Prostate gland (tissue), 2 donors: Measurements from ENCODE around the gene ADRB1. TPM values are rescaled to one million over a fixed set of nuclear protein-coding genes. Genes with fewer than 3 reads are reported as not detected.

ENCODE experiments used
- DNase-seq: peaks from one replicate; pipeline ENCODE4 v3.0.0-alpha.2; 2019; ENCODE audit warnings: low spot score
- H3K27ac ChIP-seq, 2 donors: fragments of 200-600 bp; sonication (generic); 2 replicates each; pipeline ENCODE4 v1.5.1; 2017 to 2019
- H3K27me3 ChIP-seq: fragments of 200-600 bp; sonication (generic); replicated peaks from 2 replicates; pipeline ENCODE4 v1.5.1; 2019; ENCODE audit not compliant: insufficient read depth
- H3K36me3 ChIP-seq, 2 donors: fragments of 200-600 bp; sonication (generic); 1 replicate in 1 of 2; 2 replicates in 1 of 2; pipeline versions ENCODE4 v1.5.1 to v1.8.1; 2017 to 2019
- H3K4me1 ChIP-seq: fragments of 200-600 bp; sonication (generic); replicated peaks from 2 replicates; pipeline ENCODE4 v1.5.1; 2019
- H3K4me3 ChIP-seq, 2 donors: fragments of 200-600 bp; sonication (generic); 2 replicates each; pipeline ENCODE4 v1.5.1; 2017 to 2019
- H3K9me3 ChIP-seq: fragments of 200-600 bp; sonication (generic); 2 replicates; pipeline ENCODE4 v1.5.1; 2017
- CTCF ChIP-seq, 4 experiments: fragments of 200-600 bp in 2 of 4; fragments of 450-650 bp in 2 of 4; sonication (generic) in 2 of 4; IDR thresholded peaks; 1 replicate in 3 of 4; 2 replicates in 1 of 4; pipeline ENCODE4 v1.5.1; 2016 to 2019; ENCODE audit warnings: antibody characterized with exemption in 4 of 4, mild to moderate bottlenecking in 2 of 4, moderate library complexity in 2 of 4
- POLR2A ChIP-seq: fragments of 450-650 bp; IDR thresholded peaks from one replicate; pipeline ENCODE4 v1.6.1; 2016; ENCODE audit warnings: antibody characterized with exemption, mild to moderate bottlenecking
- POLR2AphosphoS5 ChIP-seq: sonication (generic); formaldehyde crosslinking; IDR thresholded peaks from one replicate; pipeline ENCODE4 v1.6.1; 2017; ENCODE audit warnings: antibody characterized with exemption
- WGBS: methylation state at CpG from one replicate; pipeline ENCODE4 v1.1.5; 2018; 5-methylcytosine and 5-hydroxymethylcytosine counted together
- intact Hi-C: fragments of 100-400 bp; cut with DNase I; formaldehyde crosslinking; loops from one replicate; pipeline ENCODE4 v1.14.2; 2022
- total RNA-seq, 2 donors: library from RNA; depleted of rRNA; stranded (reverse); fragments of >200 nt; gene quantifications; one replicate each; pipeline ENCODE4 v1.1.0, GENCODE V29; 2016

Gene ADRB1
- total RNA-seq, 2 donors from 2014 or later = 10.2 to 15.4 TPM

GRCh38 chr10:114024876-114025610 is 18.6 kb upstream of the ADRB1 start:
- H3K27me3 ChIP-seq = no peaks in the 10 kb centered on the region
- no peak overlapping the region for H3K4me3 ChIP-seq
- H3K36me3 ChIP-seq = no peaks in the 10 kb centered on the region
- H3K27ac ChIP-seq = no peak overlapping the region
- TF ChIP-seq POLR2AphosphoS5 (no peak), POLR2A (no peak), CTCF (IDR thresholded peaks at IDR 0.05) (no peak)
- 85% methylated on average over 12 of the region's 12 CpGs for WGBS
- H3K4me1 ChIP-seq = no peaks in the 10 kb centered on the region
- intact Hi-C loops = no loop called here
- no peak for DNase-seq
- H3K9me3 ChIP-seq = no peaks in the 10 kb centered on the region

DNA sequence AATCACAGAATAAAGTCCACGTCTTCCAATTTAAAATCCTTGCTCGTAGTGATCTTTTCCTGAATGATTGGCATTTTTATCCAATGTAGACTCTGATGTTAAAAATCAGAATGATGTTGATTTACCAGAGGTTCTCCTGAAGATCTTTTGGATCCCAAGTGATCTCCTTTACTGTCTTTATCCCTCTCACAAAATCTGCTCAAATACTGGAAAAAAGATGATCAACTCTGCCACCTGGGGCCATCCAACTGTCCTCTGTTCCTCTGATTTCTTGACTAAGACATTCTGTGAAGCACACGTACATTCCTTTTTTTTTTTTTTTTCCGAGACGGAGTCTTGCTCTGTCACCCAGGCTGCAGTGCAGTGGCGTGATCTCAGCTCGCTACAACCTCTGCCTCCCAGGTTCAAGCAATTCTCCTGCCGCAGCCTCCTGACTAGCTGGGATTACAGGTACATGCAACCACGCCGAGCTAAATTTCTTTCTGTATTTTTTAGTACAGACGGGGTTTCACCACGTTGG is 18.0 kb upstream of the ADRB1 start:
- Histone ChIP-seq H3K4me3 (no peak overlapping the region), H3K27ac (no peak overlapping the region), H3K9me3 (no peaks in the 10 kb centered on the region), H3K36me3 (no peaks in the 10 kb centered on the region), H3K27me3 (no peaks in the 10 kb centered on the region), H3K4me1 (no peaks in the 10 kb centered on the region)
- WGBS = 94% methylated on average over 12 of the region's 12 CpGs
- no peak for DNase-seq
- no peak for TF ChIP-seq POLR2AphosphoS5
- TF ChIP-seq POLR2A = no peak
- intact Hi-C loops = no loop called here

DNA sequence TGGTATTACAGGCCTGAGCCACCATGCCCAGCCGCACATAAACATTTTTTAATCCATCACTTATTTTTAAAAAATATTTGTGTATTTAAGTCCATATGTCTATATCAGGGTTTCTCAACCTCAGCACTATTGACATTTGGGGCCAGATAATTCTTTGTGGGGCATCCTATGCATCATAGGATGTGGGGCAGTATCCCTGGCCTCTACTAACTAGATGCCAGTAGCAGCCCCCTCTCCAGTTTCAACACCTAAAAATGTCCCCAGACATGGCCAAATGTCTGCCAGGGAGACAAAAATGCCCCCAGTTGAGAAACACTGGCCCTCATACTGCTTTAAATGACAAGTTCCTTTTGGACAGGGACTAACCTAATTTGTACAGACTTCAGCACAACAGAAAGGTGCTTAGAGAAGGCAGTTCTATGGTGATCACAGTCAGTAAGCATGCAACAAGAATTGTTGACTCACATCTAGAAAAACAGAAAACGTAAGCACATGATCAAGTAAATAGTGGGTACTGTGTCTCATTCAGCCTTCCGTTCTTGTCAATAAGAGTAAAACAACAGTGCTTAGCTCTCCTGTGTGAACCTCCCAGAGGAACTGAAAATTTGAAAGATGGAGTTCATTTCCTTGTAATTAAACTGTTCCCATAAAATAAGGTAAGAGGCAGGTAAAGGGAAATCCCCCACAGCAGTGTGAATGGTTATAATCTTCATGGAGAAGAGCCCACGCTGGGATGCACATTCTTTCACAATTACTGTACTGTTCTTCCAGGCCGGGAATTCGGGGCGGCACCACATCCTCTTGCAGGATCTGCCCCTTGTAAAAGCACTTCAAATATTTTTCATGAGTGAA is 17.3 kb upstream of the ADRB1 start:
- Histone ChIP-seq H3K4me1 (peaks cover under 1% of the 10 kb centered on the region), H3K27me3 (no peaks in the 10 kb centered on the region), H3K27ac (peak overlapping the region; percentile 12 to 26), H3K9me3 (no peaks in the 10 kb centered on the region), H3K36me3 (no peaks in the 10 kb centered on the region), H3K4me3 (no peak overlapping the region)
- TF ChIP-seq CTCF (IDR thresholded peaks at IDR 0.05) (no peak), POLR2AphosphoS5 (no peak), POLR2A (no peak)
- DNase-seq = no peak
- intact Hi-C loops = no loop called here
- 36% methylated on average over 7 of the region's 7 CpGs for WGBS

GRCh38 chr10:114027041-114027394 is 16.6 kb upstream of the ADRB1 start:
- Histone ChIP-seq H3K36me3 (no peaks in the 10 kb centered on the region), H3K4me1 (peaks cover 4% of the 10 kb centered on the region), H3K27me3 (no peaks in the 10 kb centered on the region), H3K27ac (peak overlapping the region in 1 of 2 donors; percentile 26), H3K9me3 (no peaks in the 10 kb centered on the region), H3K4me3 (no peak overlapping the region)
- DNase-seq = no peak
- intact Hi-C loops = no loop called here
- WGBS = 18% methylated on average over 2 of the region's 2 CpGs
- TF ChIP-seq POLR2AphosphoS5 (no peak), CTCF (IDR thresholded peaks at IDR 0.05) (no peak), POLR2A (no peak)

DNA sequence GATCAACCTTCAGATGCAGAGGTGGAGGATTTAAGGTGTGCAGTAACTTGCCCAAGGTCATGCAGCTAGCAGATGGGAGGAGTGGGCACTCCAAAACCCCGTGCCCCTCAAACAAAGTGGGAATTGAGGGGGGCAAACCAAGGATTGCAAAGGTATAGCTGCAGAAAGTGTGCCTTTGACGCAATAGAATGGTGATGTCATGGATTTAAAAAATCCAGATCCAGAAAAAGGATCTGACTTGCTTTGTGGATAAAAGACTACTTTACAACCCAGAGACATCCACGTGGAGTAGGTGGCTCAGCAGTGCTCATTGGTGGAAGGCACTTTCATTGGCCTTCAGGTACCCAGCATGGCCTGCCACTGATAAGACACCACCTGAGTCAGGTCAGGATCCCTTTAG is 15.7 kb upstream of the ADRB1 start:
- peaks cover 4% of the 10 kb centered on the region for H3K4me1 ChIP-seq
- TF ChIP-seq POLR2A (no peak), POLR2AphosphoS5 (no peak), CTCF (IDR thresholded peaks at IDR 0.05) (no peak)
- H3K27me3 ChIP-seq = no peaks in the 10 kb centered on the region
- H3K9me3 ChIP-seq = no peaks in the 10 kb centered on the region
- intact Hi-C loops = no loop called here
- no peak overlapping the region for H3K4me3 ChIP-seq
- DNase-seq = no peak
- H3K36me3 ChIP-seq = no peaks in the 10 kb centered on the region
- WGBS = 81% methylated on average over 3 of the region's 3 CpGs
- no peak overlapping the region for H3K27ac ChIP-seq
